Activated CD4-positive, CD25-positive, alpha-beta regulatory T cell treated with anti-CD3 and anti-CD28 coated beads, Interleukin-2, amount 50 U/mL, for 24 hours (primary cell): Measurements from ENCODE around the gene ACTR1B.
"Not testable (repeated sequence)": the region's sequence is repeated elsewhere in the genome, so short reads cannot be mapped to it uniquely, and the experiment has no call there.

Source experiments
- ATAC-seq, 2 donors: fragments of 150-1000 bp; cut with Tn5 transposase; one replicate each; pipeline ENCODE4 v1.10.0; 2021; ENCODE audit warnings: mild to moderate bottlenecking in 1 of 2, moderate library complexity in 1 of 2

The ACTR1B gene

DNA sequence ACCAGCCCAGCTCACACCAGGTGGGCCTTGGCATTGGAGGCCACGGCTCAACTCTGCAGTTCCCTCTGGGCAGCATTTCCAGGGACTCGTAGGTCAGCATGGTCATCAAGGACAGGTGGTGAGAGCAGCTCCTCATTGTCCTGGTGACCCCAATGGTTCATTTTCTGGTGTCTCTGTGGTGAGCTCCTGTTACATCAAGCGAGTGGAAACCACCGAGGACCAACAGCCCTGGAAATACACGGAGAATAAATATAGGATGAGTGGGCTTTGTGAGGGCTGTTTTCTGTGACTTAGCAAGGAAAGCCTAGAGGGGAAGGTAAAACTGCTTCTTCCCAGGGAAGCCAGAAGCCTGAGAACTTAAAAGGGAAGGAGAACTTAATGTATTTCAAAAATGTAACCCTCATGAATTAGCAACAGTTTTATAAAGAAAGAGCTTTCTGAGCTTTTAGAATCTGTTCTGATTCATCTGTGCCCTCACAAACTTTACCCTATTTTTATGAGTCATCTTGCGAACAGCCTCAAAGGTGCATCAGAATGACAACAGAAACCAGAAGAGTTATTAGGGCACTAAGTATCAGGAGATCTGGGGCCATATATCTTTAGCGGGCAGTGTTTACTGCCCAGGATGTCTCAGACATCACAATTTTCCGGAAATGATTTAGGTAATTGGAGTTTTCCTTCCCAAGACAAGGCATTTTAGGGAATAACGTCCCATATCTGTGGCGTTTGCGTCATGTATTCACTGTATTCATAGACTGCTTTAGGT, 24.4 kb upstream of the ACTR1B start:
- peak; percentile 94 to 97 for ATAC-seq

- ATAC-seq, result peak in 1 of 2 donors; percentile 4
Observed at GRCh38 chr2:97687235-97687634, 23.4 kb upstream of the ACTR1B start.

- no peak for ATAC-seq
Observed at GRCh38 chr2:97678298-97678697, 14.5 kb upstream of the ACTR1B start.

DNA sequence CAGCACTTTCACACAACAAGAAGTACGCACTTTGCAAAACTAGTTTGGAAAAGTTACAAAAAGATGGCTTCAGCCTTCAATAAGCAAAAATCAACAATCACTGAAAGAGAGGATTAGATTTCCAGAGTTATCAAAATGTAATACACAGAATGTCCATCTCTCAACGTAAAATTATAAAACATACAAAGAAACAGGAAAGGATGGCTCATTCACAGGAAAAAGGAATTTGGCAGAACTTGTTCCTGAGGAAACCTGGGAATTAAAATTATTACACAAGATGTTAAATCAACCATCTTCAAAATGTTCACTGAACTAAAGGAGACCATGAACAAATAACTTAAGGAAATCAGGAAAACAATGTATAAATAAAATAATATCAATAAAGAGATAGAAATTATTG, 13.6 kb upstream of the ACTR1B start:
- no peak for ATAC-seq

GRCh38 chr2:97676620-97677019, 12.8 kb upstream of the ACTR1B start:
- ATAC-seq, result peak; percentile 76 to 83

DNA sequence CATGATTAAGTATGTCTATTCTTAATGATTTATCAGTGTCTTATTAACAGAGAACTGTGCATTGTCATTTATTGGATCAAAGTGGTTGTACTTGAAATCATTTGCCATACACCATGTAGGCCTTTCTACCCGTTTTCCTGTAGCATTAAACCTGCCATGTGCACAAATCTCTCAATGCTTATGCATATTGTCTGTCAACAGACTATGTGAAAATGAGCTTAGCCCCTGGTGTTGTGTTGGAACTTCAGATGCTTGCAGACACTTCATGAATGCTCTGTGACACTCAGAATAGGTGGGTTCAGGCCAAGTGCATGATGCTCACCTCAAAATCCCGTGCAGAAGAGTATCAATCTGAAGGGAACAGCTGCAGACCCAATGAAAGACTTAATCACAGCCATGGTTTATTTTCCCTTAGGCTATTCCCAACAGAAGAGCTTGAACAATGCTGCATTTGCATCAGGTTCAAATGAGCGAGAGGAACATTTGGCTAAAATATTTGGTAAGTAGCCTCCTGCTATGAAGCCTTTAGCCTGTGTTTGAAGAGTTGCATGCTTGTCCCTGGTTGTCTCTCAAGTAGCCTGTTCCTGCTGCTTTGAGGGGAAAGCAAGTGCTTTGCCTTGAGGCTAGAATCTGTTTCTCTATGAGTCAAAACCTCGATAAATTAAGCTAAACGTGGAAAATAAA, 11.7 kb upstream of the ACTR1B start:
- no peak for ATAC-seq

GRCh38 chr2:97673915-97674283, 10.1 kb upstream of the ACTR1B start:
- peak; percentile 23 to 52 for ATAC-seq

GRCh38 chr2:97673182-97673914, 9.5 kb upstream of the ACTR1B start:
- ATAC-seq, result peak in 1 of 2 donors; percentile 58

DNA sequence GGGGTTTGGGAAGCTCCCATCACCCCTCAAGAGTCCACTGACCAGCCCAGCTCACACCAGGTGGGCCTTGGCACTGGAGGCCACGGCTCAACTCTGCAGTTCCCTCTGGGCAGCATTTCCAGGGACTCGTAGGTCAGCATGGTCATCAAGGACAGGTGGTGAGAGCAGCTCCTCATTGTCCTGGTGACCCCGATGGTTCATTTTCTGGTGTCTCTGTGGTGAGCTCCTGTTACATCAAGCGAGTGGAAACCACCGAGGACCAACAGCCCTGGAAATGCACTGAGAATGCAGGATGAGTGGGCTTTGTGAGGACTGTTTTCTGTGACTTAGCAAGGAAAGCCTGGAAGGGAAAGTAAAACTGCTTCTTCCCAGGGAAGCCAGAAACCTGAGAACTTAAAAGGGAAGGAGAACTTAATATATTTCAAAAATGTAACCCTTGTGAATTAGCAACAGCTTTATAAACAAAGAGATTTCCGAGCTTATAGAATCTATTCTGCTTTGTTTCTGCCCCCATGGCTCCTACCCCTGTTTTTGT, 8.8 kb upstream of the ACTR1B start:
- not testable (repeated sequence) for ATAC-seq

GRCh38 chr2:97671526-97671925, 7.7 kb upstream of the ACTR1B start:
- no peak for ATAC-seq

DNA sequence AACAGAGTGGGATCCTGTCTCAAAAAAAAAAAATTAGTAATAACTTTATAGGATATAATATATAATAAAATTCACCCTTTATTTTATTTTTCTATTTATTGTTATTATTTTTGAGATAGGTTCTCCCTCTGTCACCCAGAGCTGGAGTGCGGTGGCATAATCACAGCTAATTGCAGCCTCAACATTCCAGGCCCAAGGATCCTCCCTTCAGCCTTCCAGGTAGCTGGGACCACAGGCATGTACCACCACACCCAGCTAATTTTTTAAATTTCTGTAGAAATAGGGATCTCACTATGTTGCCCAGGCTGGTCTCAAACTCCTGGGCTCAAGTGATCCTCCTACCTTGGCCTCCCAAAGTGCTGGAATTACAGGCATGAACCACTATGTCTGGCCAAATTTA, 6.6 kb upstream of the ACTR1B start:
- no peak for ATAC-seq

DNA sequence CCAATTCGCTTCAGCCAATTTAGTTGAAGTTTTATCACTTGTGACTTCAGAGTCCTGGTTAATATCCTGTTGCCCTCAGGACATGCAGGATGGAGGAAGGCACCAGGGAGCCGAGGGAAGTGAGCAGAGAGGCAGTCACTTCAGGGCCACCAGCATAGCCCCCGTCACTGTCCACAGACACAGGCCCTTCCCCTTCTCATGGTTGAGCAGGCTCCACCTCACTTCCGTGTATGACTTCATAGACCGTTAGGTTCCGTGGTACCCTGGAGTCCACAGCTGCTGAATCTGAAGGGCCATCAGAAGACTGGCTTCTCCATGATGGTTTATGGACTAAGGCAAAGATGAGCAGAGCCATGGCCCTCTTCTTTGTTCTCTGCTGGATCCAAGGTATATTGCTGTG, 5.6 kb upstream of the ACTR1B start, which contains the start of gene C2orf92:
Gene C2orf92 (plus strand): TSS at position 266 of the 400 bp plus-strand sequence. CDS start 76 bp downstream, at position 342.
- no peak for ATAC-seq

DNA sequence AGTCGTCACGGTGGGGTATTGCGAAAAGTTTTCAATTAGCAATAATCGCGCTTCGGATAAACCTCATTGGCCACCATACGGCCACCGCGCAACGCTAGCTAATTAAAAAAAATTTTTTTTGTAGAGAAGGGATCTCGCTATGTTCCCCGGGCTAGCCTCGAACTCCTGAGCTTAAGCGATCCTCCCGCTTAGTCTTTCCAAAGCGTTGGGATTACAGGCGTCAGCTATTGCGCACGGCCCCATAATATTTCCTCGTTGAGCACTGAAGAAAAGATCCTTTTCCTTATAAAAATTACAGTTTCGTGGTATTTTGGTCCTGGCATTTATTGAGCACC, 759 bp upstream of the ACTR1B start:
- no peak for ATAC-seq

DNA sequence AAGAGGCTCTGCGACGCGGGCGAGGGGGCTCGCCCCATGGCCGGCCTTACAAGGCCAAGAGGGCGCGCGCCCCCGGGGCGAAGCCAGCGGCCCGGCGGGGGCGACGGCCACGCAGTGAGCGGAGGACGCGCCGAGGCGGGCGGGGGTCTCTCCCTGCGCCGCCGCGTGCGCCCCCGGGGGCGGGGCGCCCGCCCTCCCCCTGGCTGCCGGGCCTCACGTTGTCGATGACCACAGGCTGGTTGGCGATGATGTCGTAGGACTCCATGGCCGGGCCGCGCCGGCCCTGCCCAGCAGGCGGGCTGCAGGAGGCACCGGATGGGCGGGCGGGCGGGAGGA, 250 bp downstream of the ACTR1B start:
- ATAC-seq, result no peak

DNA sequence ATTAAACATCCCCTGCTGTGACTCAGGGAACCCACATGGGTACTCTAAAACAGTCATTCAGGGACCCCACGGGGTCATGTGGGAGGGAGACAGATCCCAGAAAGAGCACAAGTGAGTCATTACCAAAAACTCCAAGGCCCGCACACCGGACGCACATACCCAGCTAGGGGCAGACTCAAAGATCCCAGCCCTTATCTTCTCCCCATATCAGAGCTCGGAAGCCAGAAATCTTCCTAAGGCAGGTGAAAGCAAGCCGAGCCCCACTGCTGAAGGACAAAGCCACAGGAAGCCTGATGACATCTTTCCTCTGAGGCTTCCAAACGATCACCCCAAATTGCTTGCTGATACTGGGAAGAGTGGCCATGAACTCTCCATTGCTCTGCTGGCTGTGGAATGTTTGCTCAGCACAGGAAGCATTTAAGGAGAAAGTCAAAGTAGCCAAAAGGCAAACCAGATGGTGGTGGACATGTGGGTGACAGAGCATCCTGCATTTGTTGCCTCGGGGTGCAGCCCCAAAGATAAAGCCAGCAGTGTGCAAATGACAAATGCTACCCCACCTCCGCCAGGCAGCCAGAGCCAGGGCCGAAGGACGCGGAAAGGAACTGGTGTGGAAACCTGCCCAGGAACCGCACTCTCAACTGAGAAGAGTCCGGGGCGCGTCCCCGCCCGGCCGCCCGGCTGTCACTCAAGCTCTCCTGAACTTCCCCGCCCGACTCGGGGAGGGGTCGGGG, 784 bp downstream of the ACTR1B start:
- peak; percentile 77 to 79 for ATAC-seq

GRCh38 chr2:97662386-97662894, 1.4 kb downstream of the ACTR1B start:
- ATAC-seq, result no peak

DNA sequence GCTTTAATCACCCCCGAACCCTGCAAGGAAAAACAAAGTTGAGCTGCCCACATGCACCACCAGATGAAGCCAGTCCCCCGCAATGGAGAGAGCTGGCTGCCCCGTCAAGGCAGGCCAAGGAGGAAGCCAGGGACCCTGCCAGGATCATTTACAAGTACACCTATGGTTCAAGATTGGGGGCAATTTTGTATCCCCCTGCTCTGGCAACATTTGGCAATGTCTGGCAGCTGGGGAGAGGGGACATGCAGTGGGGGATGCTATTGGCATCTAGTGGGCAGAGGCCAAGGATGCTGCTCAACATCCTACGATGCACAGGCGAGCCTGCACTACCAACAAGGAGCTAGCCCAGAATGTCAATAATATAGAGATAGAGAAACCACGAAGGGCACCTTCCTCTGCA, 1.9 kb downstream of the ACTR1B start:
- no peak for ATAC-seq

DNA sequence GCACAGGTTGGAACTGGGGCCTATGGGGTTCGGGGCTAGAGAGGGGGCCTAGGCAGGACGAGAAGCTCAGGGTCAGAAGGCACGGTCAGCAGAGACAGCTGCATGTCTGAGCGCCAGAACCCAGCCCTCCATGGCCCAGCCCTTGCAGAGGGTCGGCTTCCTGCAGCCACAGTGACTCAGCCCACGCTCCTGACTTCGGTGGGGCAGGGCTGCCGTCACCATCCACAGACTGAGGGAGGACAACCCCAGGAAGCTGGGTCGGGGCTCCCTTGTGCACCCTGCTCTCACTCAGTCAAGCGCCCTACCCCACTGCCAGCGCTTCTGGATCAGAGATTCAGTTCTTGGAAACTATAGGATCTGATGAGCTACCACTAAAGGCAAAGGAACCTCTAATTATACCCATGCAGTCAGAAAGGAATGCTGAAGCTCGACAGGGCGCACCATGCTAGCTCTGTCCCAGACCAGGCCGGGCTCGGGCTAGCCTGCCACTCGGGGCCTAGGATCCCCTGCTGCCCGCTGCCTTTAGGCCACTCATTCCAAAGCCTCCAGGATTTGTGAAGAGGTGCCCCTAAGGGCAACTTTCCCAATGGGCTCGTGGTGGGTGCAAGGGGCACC, 3.0 kb downstream of the ACTR1B start:
- no peak for ATAC-seq

DNA sequence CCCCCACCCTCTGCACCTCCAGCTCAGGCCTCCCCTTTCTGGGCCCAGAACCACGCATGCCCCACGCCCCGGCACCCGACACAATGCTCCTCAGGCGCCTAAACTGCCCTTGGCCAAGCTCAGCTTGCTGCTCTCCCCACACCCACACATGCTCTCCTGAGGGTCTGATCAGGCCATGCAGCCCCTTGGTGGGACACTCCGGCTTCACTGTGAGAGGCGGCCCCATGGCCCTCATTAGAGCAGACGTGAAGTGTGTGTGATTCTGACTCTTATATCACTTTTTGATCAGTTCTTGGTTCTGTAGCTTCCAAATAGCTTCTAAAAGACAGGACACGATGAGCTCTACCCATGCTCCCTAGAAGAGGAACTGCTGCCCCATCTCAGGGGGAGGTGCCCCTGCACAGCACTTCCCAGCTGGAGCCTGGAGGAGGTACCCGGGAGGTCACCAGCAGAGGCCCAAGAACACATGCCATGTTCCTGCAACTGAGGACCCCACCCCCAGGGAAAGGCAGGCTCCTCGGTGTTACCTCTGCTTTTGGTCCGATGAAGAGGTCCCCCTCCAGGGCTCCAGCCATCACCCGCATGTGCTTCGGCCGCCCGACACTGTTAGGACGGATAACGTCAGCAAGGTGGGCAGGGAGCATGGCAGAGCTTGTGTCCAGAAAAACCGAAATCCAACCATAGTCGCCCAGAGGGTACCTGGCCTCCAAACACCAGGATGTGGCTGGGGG, 3.6 kb downstream of the ACTR1B start:
- ATAC-seq, result no peak

DNA sequence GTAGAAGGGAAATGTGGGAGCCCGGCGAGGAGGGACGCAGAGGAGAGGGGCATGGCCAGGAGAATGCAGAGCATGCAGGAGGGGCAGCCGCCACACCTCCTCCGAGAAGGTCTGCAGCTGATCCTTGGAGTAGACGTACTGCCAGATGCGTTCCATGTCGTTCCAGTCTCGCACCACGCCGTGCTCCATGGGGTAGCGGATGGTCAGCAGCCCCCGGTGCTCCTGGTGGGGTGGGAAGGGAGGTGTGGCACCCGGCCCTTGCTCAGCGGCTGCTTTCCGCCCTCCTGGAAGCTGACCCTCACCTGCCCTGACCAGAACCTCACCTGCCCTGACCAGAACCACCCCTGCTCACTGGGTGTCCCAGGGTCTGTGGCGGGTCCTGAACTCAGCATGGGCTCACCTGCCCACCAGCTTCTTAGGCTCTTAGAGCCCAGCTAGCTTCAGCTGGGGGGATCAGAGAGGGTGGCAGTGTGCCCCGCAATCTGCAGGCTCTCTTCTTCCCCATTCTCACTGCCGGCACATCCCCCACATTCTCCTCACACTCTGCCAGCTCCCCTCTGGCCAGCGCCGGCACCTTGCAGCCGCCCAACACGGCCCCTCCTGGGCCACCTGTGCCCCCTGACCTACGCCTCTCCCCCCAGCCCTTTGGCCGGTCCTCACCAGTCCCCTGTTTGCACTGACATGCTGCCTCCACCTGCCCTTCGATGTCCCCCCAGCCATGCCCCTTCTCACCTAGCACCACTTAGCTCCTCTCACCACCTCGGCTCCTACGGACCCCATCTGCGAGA, 4.4 kb downstream of the ACTR1B start:
- no peak for ATAC-seq

DNA sequence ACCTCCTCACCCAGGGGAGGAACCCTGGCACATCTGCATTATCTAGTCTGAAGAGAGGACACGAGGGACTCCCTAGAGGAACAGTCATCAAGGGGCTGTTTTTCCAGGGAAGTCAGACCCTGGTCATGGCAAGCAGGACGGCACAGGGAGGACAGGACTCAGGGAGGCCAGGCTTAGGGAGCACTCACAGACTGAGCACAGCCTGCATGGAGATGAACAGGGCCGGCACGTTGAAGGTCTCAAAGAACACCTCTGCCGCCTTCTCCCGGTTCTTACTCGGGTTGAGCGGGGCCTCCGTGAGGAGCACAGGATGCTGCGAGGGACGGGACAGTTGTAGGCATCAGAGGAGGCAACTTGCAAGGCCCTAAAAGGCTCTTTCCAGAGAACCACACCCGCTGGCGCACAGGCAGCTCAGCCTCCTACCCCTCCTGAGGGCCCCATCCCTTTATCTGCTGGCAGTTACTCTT, 5.1 kb downstream of the ACTR1B start:
- ATAC-seq, result no peak
